ENCODE measurements around the gene FAM187B. TPM values are rescaled to one million over a fixed set of nuclear protein-coding genes. Genes with fewer than 3 reads are reported as not detected.

Gene FAM187B
- not detected for polyA plus RNA-seq (2013, experiment 1 of 2; ENCODE audit: insufficient read length)
- polyA plus RNA-seq (2013, experiment 2 of 2; ENCODE audit: insufficient read length), result not detected

GRCh38 chr19:35228177-35228930 is at the start of gene FAM187B:
FAM187B (minus strand) TSS chr19:35228739; CDS start chr19:35228680, 59 bp downstream.
- no peak for DNase-seq

DNA sequence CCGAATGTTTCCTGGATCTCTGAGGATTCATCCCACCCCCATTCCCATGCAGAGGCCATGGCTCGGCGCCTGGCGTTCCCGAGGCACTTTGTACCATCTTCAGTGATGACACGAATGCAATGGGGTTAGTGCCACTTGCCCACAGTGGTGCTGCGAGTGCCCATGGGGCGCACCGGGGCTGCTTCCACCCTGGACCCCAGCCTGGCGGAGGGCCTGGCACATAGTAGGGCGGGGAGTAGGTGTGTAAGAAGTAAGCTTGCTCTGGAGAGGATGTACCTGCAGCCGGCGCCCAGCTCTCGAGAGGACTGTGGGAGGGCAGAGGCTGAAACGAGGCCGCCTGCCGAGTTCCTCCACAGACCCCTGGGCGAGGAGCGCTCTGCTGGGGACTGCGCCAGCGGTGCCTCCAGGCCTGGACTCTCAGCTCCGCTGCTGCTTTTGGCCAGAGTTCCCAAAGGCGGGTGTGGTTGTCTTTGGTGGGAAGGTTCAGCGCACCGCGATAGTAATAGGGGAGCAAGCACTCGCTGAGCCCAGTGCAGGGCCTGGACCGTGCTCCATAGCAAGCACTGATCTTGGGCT is 48.3 kb upstream of the FAM187B start:
- DNase-seq, result no peak

DNA sequence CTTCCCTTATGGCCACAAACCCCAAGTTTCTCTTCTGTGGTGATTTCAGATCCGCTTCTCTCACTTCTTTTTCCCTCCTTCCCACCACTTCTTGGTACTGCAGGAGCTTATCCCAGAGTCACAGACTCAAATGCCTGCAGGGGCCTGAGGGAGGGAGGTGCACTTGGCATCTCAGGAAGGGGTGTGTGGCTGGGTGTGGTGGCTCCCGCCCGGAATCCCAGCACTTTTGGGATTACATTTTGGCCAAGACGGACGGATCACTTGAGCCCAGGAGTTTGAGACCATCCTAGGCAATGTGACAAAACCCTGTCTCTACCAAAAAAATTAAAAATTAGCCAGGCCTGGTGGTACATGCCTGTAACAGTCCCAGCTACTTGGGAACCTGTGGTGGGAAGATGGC is 45.8 kb upstream of the FAM187B start:
- DNase-seq, result no peak

DNA sequence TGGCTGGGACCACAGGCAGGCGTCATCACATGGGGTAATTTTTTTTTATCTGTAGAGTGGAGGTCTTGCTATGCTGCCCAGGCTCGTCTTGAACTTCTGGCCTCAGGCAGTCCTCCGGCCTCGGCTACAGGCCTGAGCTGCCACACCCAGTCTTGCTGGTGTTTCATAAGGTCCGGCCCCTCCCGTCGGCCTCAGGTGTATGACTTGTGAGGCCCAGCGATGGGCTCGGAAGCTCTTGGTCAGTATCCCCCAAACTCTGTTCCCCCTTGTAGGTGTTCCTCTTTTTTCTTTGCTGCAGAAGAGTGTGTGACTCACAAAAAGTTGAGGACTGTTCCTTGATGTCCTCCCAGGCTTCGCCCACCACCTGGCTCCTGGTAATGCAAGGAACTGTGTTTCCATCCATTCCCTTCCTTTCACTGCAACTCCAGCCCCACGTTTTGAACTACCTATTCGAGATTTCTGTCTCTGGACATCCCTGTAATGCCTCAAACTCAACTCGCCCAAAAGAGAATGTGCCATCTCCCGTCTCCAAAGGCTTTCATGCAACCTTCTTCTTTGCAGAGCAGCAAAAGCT is 45.2 kb upstream of the FAM187B start:
- DNase-seq, result no peak

DNA sequence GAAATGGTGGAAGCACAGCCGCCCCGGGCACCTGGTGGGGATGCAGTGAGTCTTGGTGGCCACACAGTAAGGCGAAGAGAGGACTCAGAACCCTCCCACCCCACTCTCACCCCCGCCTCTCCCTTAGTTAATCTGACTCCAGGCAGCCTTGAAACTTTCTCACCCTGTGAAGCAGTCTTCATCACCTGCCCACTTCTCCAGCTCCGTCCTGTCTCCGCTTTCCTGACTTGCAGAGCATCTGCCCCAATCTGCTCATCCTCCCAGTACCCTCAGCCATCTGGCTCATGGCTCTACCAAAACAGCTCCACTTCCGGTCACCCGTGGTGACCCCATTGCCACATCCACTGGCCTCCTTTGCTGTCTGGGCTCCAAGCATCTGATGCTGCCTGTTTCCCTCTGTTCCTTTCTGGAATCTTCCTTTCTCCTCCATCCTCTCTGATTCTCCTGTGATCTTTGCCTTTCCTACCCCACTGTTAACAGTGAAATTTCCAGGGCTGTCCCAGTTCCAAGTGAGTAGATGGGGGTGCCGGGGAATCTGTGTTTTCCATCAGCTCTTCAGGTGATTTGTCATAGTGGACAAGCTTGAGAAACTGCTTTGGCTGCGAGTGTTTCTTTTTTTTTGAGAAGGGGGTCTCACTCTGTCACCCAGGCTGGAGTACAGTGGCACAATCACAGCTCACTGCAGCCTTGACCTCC is 44.6 kb upstream of the FAM187B start:
- DNase-seq, result no peak

DNA sequence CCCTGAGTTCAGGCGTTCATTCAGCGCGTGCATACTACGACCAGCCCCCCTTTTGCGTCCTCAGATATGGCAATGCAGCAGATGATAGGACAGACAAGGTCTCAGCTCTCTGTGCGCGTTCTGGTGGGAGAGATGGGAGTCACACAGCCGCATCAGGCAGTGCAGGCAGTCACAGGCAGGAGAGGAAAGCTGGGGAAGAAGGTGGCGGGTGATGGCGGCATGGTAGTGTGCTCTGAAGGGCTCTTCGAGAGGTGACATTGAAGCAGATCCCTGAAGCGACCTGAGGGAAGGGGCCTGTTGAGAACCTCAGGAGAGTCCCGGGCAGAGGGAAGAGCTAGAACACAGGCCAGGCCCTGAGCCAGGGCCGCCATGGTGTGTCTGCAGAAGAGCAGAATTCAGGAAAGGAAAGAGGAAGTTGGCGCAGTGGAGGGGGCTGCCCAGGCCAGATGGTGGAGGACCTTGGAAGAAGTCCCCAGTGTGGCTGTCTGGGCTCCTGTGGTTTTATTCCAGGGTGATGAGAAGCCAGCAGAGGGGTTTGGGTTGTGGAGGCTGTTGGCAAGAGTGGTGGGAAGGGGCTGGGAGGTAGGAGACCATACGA is 43.7 kb upstream of the FAM187B start:
- DNase-seq, result no peak

- no peak for DNase-seq
Observed at GRCh38 chr19:35271546-35271945, 43.0 kb upstream of the FAM187B start.

- DNase-seq, result no peak
Observed at GRCh38 chr19:35270381-35270811, 41.9 kb upstream of the FAM187B start.

- peak; percentile 71 for DNase-seq
Observed at GRCh38 chr19:35269438-35270117, 41.0 kb upstream of the FAM187B start.

GRCh38 chr19:35268536-35269437 is 40.2 kb upstream of the FAM187B start, which contains the start of gene USF2:
USF2 (plus strand) TSS chr19:35268962; CDS start chr19:35269102, 140 bp downstream.
- peak; percentile 79 for DNase-seq

GRCh38 chr19:35267818-35268535 is 39.4 kb upstream of the FAM187B start:
- peak; percentile 83 for DNase-seq

DNA sequence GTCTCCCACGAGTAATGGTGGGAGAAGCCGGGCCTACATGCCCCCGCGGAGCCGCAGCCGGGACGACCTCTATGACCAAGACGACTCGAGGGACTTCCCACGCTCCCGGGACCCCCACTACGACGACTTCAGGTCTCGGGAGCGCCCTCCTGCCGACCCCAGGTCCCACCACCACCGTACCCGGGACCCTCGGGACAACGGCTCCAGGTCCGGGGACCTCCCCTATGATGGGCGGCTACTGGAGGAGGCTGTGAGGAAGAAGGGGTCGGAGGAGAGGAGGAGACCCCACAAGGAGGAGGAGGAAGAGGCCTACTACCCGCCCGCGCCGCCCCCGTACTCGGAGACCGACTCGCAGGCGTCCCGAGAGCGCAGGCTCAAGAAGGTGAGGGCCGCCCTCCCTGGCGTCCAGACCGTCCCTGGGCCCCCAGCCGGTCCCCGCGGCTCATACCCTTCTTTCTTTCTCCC is 38.8 kb upstream of the FAM187B start:
- peak; percentile 24 for DNase-seq

- peak; percentile 17 for DNase-seq
Observed at GRCh38 chr19:35266520-35267352, 38.2 kb upstream of the FAM187B start.

DNA sequence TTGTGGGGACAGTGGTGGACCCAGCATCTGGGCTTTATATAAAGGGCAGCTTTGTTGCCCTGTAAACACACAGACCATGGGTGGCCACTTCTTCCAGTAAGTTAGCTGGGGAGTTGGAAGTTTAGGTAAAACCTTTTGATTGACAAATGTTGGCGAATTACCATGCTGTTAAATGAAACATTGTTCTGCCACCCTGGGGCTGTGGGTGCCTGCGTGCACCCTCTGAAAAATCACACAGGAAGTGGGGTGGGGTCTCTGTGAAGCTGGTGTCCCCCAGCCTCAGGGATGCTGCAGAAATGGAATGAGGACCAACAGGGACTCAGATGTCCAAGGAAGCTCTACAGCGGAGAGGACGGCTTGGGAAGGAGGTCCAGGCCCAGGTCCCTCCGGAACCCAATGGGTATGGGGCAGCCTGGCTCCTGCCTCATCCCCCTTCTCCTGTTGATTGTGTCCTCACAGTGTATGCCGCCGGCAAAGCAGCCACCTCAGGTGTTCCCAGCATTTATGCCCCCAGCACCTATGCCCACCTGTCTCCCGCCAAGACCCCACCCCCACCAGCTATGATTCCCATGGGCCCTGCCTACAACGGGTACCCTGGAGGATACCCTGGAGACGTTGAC is 37.5 kb upstream of the FAM187B start:
- DNase-seq, result no peak

DNA sequence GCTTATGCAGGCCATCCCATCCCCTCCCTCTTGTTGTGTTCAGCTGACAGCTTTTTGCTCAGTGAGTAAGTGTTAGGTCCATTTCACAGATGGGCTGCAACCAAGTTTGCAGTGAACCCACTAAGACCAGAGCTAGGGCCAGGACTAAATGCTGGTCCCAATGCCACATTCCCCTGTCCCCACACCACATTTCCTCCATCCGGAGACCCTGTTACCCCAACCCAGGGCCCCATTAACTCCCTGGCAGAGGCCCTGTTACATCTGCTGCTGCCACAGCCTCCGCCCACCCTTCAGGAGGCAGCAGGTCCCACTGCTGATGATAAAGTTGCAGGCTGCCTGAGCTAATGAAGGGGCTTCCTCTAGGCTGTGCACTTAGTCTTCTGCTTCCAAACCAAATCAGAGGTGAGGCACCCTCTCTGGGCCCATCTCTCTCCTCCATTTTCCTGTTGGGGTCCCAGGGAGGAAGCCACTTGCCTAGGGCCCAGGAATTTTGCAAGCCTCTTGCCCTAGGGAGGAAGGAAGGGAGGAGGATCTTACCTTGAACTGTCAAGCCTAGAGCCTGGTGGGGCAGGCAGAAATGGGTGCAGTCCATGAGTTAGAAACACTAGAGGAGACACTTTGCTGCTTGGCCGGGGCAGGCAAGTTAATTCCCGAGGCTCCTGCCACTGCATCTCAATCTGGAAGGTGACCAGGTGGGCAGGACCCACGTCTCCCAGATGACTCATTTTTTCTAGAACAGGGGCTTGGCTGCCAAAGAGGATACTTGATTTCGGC is 36.8 kb upstream of the FAM187B start:
- DNase-seq, result no peak

DNA sequence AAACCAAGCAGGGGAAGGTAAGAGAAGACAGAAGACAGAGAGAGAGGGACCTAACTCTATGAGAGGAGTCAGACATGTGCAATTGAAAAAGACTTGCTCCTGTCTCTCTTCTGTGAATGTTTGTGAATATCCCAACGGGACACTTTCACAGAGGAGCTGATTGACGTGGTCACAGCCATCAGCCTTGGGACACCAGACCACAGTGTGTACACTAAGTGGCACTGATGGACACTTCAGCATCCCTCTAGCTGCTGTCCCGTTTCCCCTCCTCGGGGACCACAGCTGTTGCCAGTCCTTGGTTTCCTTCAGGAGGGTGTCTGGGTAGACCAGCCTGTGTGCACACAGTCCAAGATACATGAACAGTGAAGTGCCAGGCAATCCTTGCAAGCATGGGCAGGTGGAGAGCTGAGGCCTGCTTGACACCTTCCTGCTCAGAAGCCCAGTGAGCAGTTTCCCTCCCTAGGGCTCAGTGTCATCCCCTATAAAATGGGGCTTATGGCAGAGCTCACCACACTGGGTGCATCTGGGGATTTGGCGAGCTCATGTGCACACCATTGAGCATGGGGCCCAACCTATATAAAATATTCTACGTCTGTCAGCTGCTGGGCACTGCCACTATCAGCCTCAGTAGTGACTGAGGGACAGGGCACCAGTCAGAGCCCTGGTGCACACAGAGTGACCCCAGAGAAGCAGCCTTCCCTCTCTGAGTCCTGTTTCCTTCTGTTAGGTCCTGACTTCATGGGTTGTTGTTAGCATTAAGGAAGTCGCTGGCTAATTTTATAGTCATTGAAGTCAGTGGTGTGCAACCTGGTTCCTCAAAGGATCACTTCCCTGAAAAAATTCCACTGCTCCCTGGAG is 36.0 kb upstream of the FAM187B start:
- no peak for DNase-seq
